H1 (cell line): ENCODE results near the gene TACC2. TPM values are rescaled to one million over a fixed set of nuclear protein-coding genes. Genes with fewer than 3 reads are reported as not detected.

Experiments
- CTCF ChIA-PET: fragments of 300-600 bp; sonication (Branson Sonifier 250); formaldehyde crosslinking; loops from one replicate; lab custom pipeline; 2021; ENCODE audit not compliant: partially characterized antibody; lab: Charles Lee
- POLR2A ChIA-PET: fragments of 300-600 bp; sonication (Branson Sonifier 250); formaldehyde crosslinking; loops from one replicate; lab custom pipeline; 2021; ENCODE audit warnings: inconsistent platforms; ENCODE audit not compliant: partially characterized antibody; lab: Charles Lee
- DNase-seq, 2 experiments: peaks; one replicate each; pipeline versions ENCODE4 v3.0.0 to v3.0.0-alpha.2; 2010 to 2022; ENCODE audit warnings: low spot score in 2 of 2, low read depth in 1 of 2, mixed read lengths in 1 of 2
- FAIRE-seq: peaks from 2 replicates; lab custom pipeline; 2011; peaks lifted over from hg19 to GRCh38; lab: Jason Lieb, UNC
- H2AFZ ChIP-seq: 2 replicates; pipeline ENCODE4 v1.8.1; 2012; ENCODE audit warnings: low read length, inconsistent platforms
- H2AK5ac ChIP-seq: 2 replicates; pipeline ENCODE4 v1.6.1; 2013; ENCODE audit warnings: low read depth, low read length
- H2BK120ac ChIP-seq: replicated peaks from 2 replicates; pipeline ENCODE3; 2013; ENCODE audit warnings: low read depth, low read length, inconsistent platforms
- H2BK12ac ChIP-seq: 2 replicates; pipeline ENCODE4 v1.6.1; 2013; ENCODE audit warnings: low read depth, low read length
- H2BK15ac ChIP-seq: 2 replicates; pipeline ENCODE4 v1.6.1; 2013; ENCODE audit warnings: low read length
- H2BK20ac ChIP-seq: 2 replicates; pipeline ENCODE4 v1.6.1; 2013; ENCODE audit warnings: low read length
- H2BK5ac ChIP-seq: 2 replicates; pipeline ENCODE4 v1.6.1; 2013; ENCODE audit warnings: low read depth, low read length
- H3K14ac ChIP-seq: 2 replicates; pipeline ENCODE4 v1.6.1; 2013; ENCODE audit warnings: inconsistent platforms; ENCODE audit not compliant: insufficient read length
- H3K18ac ChIP-seq: 2 replicates; pipeline ENCODE4 v1.6.1; 2013; ENCODE audit warnings: low read length; ENCODE audit errors: extremely low read depth
- H3K23ac ChIP-seq: 2 replicates; pipeline ENCODE4 v1.6.1; 2013; ENCODE audit warnings: inconsistent platforms; ENCODE audit not compliant: insufficient read length
- H3K23me2 ChIP-seq: 2 replicates; pipeline ENCODE4 v1.6.1; 2013; ENCODE audit warnings: low read depth, low read length
- H3K27ac ChIP-seq: 2 replicates; pipeline ENCODE4 v1.6.1; 2011; ENCODE audit warnings: low read depth, low read length, inconsistent platforms
- H3K27me3 ChIP-seq, 4 experiments: replicated peaks in 1 of 4; 1 replicate in 1 of 4; 2 replicates in 3 of 4; pipeline versions ENCODE4 v1.6.1 to v1.8.1; 2011 to 2013; ENCODE audit warnings: low read length in 3 of 4, mild to moderate bottlenecking in 3 of 4, inconsistent platforms in 2 of 4, mixed read lengths in 2 of 4, moderate library complexity in 1 of 4; ENCODE audit not compliant: control insufficient read depth in 3 of 4, insufficient read depth in 3 of 4; ENCODE audit errors: extremely low read depth in 1 of 4
- H3K36me3 ChIP-seq, 4 experiments: 2 replicates each; pipeline versions ENCODE4 v1.6.1 to v1.8.1; 2011 to 2013; ENCODE audit warnings: mild to moderate bottlenecking in 4 of 4, low read length in 3 of 4, moderate library complexity in 2 of 4, control low read depth in 1 of 4, inconsistent platforms in 1 of 4; ENCODE audit not compliant: insufficient read depth in 4 of 4, control insufficient read depth in 2 of 4
- H3K4ac ChIP-seq: replicated peaks from 2 replicates; pipeline ENCODE3; 2013; ENCODE audit warnings: low read length, low read depth, mixed read lengths, inconsistent platforms; ENCODE audit not compliant: insufficient read length
- H3K4me1 ChIP-seq, 4 experiments: replicated peaks in 1 of 4; 1 replicate in 1 of 4; 2 replicates in 3 of 4; pipeline versions ENCODE4 v1.6.1 to v1.8.1; 2011 to 2013; ENCODE audit warnings: low read length in 3 of 4, inconsistent platforms in 2 of 4, mixed read lengths in 1 of 4; ENCODE audit not compliant: insufficient read depth in 4 of 4, control insufficient read depth in 3 of 4
- H3K4me2 ChIP-seq, 2 experiments: 2 replicates each; pipeline versions ENCODE4 v1.6.1 to v1.8.1; 2011 to 2013; ENCODE audit warnings: low read depth in 2 of 2, low read length in 2 of 2, control low read depth in 1 of 2, inconsistent platforms in 1 of 2, mild to moderate bottlenecking in 1 of 2; ENCODE audit not compliant: insufficient read depth in 1 of 2
- H3K4me3 ChIP-seq, 4 experiments: fragments of 200-600, 300-600 bp in 1 of 4; sonication (generic), shearing (Covaris generic), sonication (Bioruptor Twin) in 1 of 4; 2 replicates each; pipeline versions ENCODE4 v1.5.1 to v1.8.1; 2011 to 2016; ENCODE audit warnings: low read length in 4 of 4, low read depth in 3 of 4, control low read depth in 2 of 4, inconsistent platforms in 2 of 4, mild to moderate bottlenecking in 2 of 4, mixed read lengths in 1 of 4, moderate library complexity in 1 of 4; ENCODE audit not compliant: insufficient read depth in 2 of 4; ENCODE audit errors: extremely low read depth in 1 of 4
- H3K56ac ChIP-seq: replicated peaks from 2 replicates; pipeline ENCODE3; 2013; ENCODE audit warnings: low read depth, mild to moderate bottlenecking, mixed read lengths, low read length, inconsistent platforms; ENCODE audit not compliant: insufficient read length
- H3K79me1 ChIP-seq: 2 replicates; pipeline ENCODE4 v1.6.1; 2013; ENCODE audit warnings: low read depth, low read length, control low read depth
- H3K79me2 ChIP-seq, 2 experiments: 2 replicates each; pipeline versions ENCODE4 v1.6.1 to v1.8.1; 2012 to 2013; ENCODE audit warnings: low read length in 2 of 2, mild to moderate bottlenecking in 2 of 2, inconsistent platforms in 1 of 2; ENCODE audit not compliant: insufficient read depth in 2 of 2, control insufficient read depth in 1 of 2
- H3K9ac ChIP-seq, 4 experiments: replicated peaks in 1 of 4; 1 replicate in 1 of 4; 2 replicates in 3 of 4; pipeline versions ENCODE4 v1.6.1 to v1.8.1; 2011 to 2013; ENCODE audit warnings: low read depth in 3 of 4, low read length in 3 of 4, control low read depth in 2 of 4, mild to moderate bottlenecking in 2 of 4, moderate library complexity in 2 of 4, inconsistent platforms in 1 of 4; ENCODE audit errors: extremely low read depth in 1 of 4
- H3K9me3 ChIP-seq, 2 experiments: 2 replicates each; pipeline versions ENCODE4 v1.6.1 to v1.8.1; 2012 to 2013; ENCODE audit warnings: mild to moderate bottlenecking in 2 of 2, moderate library complexity in 2 of 2, control low read depth in 1 of 2, inconsistent platforms in 1 of 2, low read depth in 1 of 2, low read length in 1 of 2, mixed read lengths in 1 of 2; ENCODE audit not compliant: insufficient read depth in 2 of 2
- H4K20me1 ChIP-seq, 2 experiments: replicated peaks in 1 of 2; 2 replicates each; pipeline versions ENCODE3 to v1.8.1; 2011 to 2013; ENCODE audit warnings: inconsistent platforms in 2 of 2, low read length in 2 of 2, mild to moderate bottlenecking in 1 of 2; ENCODE audit not compliant: insufficient read depth in 2 of 2, control insufficient read depth in 1 of 2
- H4K5ac ChIP-seq: 2 replicates; pipeline ENCODE4 v1.6.1; 2013; ENCODE audit warnings: low read length, low read depth, mixed read lengths, inconsistent platforms; ENCODE audit not compliant: insufficient read length
- H4K8ac ChIP-seq: 2 replicates; pipeline ENCODE4 v1.8.0; 2013; ENCODE audit warnings: mild to moderate bottlenecking, moderate library complexity, low read length, inconsistent platforms; ENCODE audit not compliant: insufficient read depth; ENCODE audit errors: extremely low read depth
- H4K91ac ChIP-seq: replicated peaks from 2 replicates; pipeline ENCODE3; 2013; ENCODE audit warnings: low read length, mixed read lengths, inconsistent platforms; ENCODE audit not compliant: insufficient read length
- BCL11A ChIP-seq, 2 experiments: IDR thresholded peaks; one replicate each; pipeline ENCODE4 v1.6.1; 2011; ENCODE audit warnings: low read depth in 2 of 2, low read length in 2 of 2, mild to moderate bottlenecking in 2 of 2
- CEBPB ChIP-seq: IDR thresholded peaks from 2 replicates; pipeline ENCODE4 v1.6.1; 2012; ENCODE audit warnings: low read depth, low read length
- CREB1 ChIP-seq: IDR thresholded peaks from 2 replicates; pipeline ENCODE4 v1.6.1; 2012; ENCODE audit warnings: inconsistent platforms
- CTBP2 ChIP-seq: IDR thresholded peaks from 2 replicates; pipeline ENCODE4 v1.7.0; 2011; ENCODE audit warnings: borderline replicate concordance, mild to moderate bottlenecking, moderate library complexity, mixed read lengths, low read length; ENCODE audit not compliant: insufficient read depth, insufficient read length
- CTCF ChIP-seq, 3 experiments: IDR thresholded peaks; 1 replicate in 2 of 3; 2 replicates in 1 of 3; pipeline versions ENCODE4 v1.5.1 to v1.6.1; 2011; ENCODE audit warnings: low read length in 3 of 3, mild to moderate bottlenecking in 3 of 3, inconsistent platforms in 2 of 3, low read depth in 1 of 3, moderate library complexity in 1 of 3; ENCODE audit not compliant: insufficient read depth in 1 of 3; ENCODE audit errors: control extremely low read depth in 1 of 3
- HDAC6 ChIP-seq: IDR thresholded peaks from one replicate; pipeline ENCODE4 v1.7.1; 2012; ENCODE audit warnings: low read depth, mild to moderate bottlenecking, inconsistent platforms, low read length, moderate library complexity
- PHF8 ChIP-seq: fragments of 200-600 bp; sonication (generic); conservative IDR thresholded peaks from 2 replicates; pipeline ENCODE4 v1.7.1; 2012; ENCODE audit warnings: low read depth, mild to moderate bottlenecking, inconsistent platforms, low read length, moderate library complexity
- POLR2AphosphoS5 ChIP-seq: IDR thresholded peaks from 2 replicates; pipeline ENCODE4 v1.6.1; 2011; ENCODE audit warnings: low read depth, low read length
- SIRT6 ChIP-seq: IDR thresholded peaks from one replicate; pipeline ENCODE4 v1.7.1; 2012; ENCODE audit warnings: low read length, inconsistent platforms
- TAF1 ChIP-seq: IDR thresholded peaks from 2 replicates; pipeline ENCODE4 v1.6.1; 2011; ENCODE audit warnings: mild to moderate bottlenecking, low read depth, low read length
- ZNF274 ChIP-seq: IDR thresholded peaks from 2 replicates; pipeline ENCODE4 v1.7.0; 2012; ENCODE audit warnings: low read length, borderline replicate concordance; ENCODE audit errors: extremely low read depth
- WGBS, 2 experiments: shearing (Covaris generic) in 1 of 2; methylation state at CpG; one replicate each; pipeline versions ENCODE4 v1.1.6 to v1.1.7; 2013 to 2015; ENCODE audit warnings: low lambda C conversion rate in 2 of 2, mixed read lengths in 2 of 2, inconsistent platforms in 1 of 2, low coverage in 1 of 2, missing lambda C conversion rate in 1 of 2; ENCODE audit not compliant: insufficient replicate concordance in 2 of 2, insufficient coverage in 1 of 2, insufficient read length in 1 of 2; ENCODE audit errors: extremely low coverage in 1 of 2, missing lambda C conversion rate in 1 of 2; 5-methylcytosine and 5-hydroxymethylcytosine counted together
- polyA plus RNA-seq, 7 experiments: library from polyadenylated mRNA; depleted of rRNA in 3 of 7; stranded (reverse) in 5 of 7; unstranded in 2 of 7; fragments of >200 nt in 5 of 7; fragments of 200-250 nt in 2 of 7; gene quantifications; 1 replicate in 5 of 7; 2 replicates in 1 of 7; 4 replicates in 1 of 7; pipeline versions ENCODE4 v1.2.1 to v1.2.3, GENCODE V29; 2011 to 2013; ENCODE audit warnings: missing spikeins in 2 of 7, mixed read lengths in 2 of 7
- total RNA-seq: library from RNA; stranded (reverse); fragmentation: NEBNext Ultra II Directional; extraction: Animal tissue kit (Norgen Biotek cat#: 25700); gene quantifications from 2 replicates; pipeline ENCODE4 v1.2.1, GENCODE V29; 2021
- TF ChIP-seq, protein P1 (sequence below): IDR thresholded peaks from 2 replicates; pipeline ENCODE4 v1.6.1; 2012; ENCODE audit warnings: inconsistent platforms

Gene TACC2
- total and polyA plus RNA-seq, 2 of the 8 experiments (the other 6 are each of a cell fraction or from before 2014, with no cell fraction given): 21.2 to 46.6 TPM

- no peak overlapping the region for H3K18ac ChIP-seq
- POLR2A ChIA-PET: interaction anchor here (1.0 to 1.3 kb wide), 2 partner anchors 76 to 136 kb away, joined by 3 to 5 read pairs; partner anchors contain the start of gene PLEKHA1
- no peak overlapping the region for H2AFZ ChIP-seq
- FAIRE-seq: no peak
- no peaks in the 10 kb centered on the region for H3K27me3 ChIP-seq
- no peak overlapping the region for H2BK5ac ChIP-seq
- H3K9me3 ChIP-seq: no peaks in the 10 kb centered on the region
- H2AK5ac ChIP-seq: no peak overlapping the region
- no peak overlapping the region for H3K9ac ChIP-seq
- CTCF ChIA-PET: interaction anchor here (0.8 to 4.5 kb wide), 37 partner anchors 8 to 406 kb away, joined by 3 to 85 read pairs (median 5); partner anchors contain the start of genes ARMS2 and BTBD16
- H3K36me3 ChIP-seq: no peaks in the 10 kb centered on the region
- no peaks in the 10 kb centered on the region for H4K20me1 ChIP-seq
- H3K4me3 ChIP-seq: no peak overlapping the region
- no peak overlapping the region for H2BK15ac ChIP-seq
- WGBS, 2 experiments: 94% methylated on average over 6 of the region's 6 CpGs; no CpG with 5 or more reads in 1 of the 2 experiments
- H3K4me1 ChIP-seq: peaks cover 0 to 3% (median 2%) of the 10 kb centered on the region in 4 experiments; a peak in 6 of 7 replicates
- no peak overlapping the region for H4K8ac ChIP-seq
- no peak overlapping the region for H2BK12ac ChIP-seq
- H3K27ac ChIP-seq: no peak overlapping the region
- H2BK120ac ChIP-seq: no peak overlapping the region
- H3K23me2 ChIP-seq: no peaks in the 10 kb centered on the region
- H3K56ac ChIP-seq: no peak overlapping the region
- no peak overlapping the region for H3K14ac ChIP-seq
- no peak overlapping the region for H2BK20ac ChIP-seq
- no peak for DNase-seq
- H3K4me2 ChIP-seq: no peak overlapping the region
- H3K79me2 ChIP-seq: no peaks in the 10 kb centered on the region
- H3K23ac ChIP-seq: no peak overlapping the region
- no peak overlapping the region for H4K5ac ChIP-seq
- H3K4ac ChIP-seq: no peak overlapping the region
- H4K91ac ChIP-seq: no peak overlapping the region
- no peaks in the 10 kb centered on the region for H3K79me1 ChIP-seq
- TF ChIP-seq TAF1 (no peak), SIRT6 (no peak), CTCF (IDR thresholded peaks at IDR 0.05; ENCODE audit: control extremely low read depth in 1 of 3, insufficient read depth in 1 of 3, low read depth in 1 of 3, low read length in 3 of 3) (no peak), CREB1 (no peak), ZNF274 (no peak), CTBP2 (no peak), HDAC6 (no peak), PHF8 (no peak), BCL11A (IDR thresholded peaks at IDR 0.05; ENCODE audit: low read depth in 2 of 2, low read length in 2 of 2) (no peak), POLR2AphosphoS5 (no peak), CEBPB (no peak)
- TF ChIP-seq, protein P1, sequence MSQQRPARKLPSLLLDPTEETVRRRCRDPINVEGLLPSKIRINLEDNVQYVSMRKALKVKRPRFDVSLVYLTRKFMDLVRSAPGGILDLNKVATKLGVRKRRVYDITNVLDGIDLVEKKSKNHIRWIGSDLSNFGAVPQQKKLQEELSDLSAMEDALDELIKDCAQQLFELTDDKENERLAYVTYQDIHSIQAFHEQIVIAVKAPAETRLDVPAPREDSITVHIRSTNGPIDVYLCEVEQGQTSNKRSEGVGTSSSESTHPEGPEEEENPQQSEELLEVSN: no peak
Measured at GRCh38 chr10:122298206-122298597, 309.2 kb downstream of the TACC2 start.
